HCT116 (cell line): ENCODE data around the gene ST6GALNAC2. TPM values are rescaled to one million over a fixed set of nuclear protein-coding genes. Genes with fewer than 3 reads are reported as not detected.

ENCODE experiments used
- ATAC-seq: fragments of 200-7000 bp; cut with Tn5 transposase; 2 replicates; pipeline ENCODE4 v1.9.1; 2020; ENCODE audit warnings: mild to moderate bottlenecking, moderate library complexity
- BruUV-seq: library from RNA; stranded (reverse); fragments of 400-500 nt; replicated peaks from 2 replicates; lab custom pipeline; 2021; lab: Mats Ljungman, UMichigan
- CTCF ChIA-PET: fragments of 300-600 bp; sonication (Branson Sonifier 250); formaldehyde crosslinking; loops from one replicate; lab custom pipeline; 2021; ENCODE audit warnings: antibody characterized with exemption; lab: Charles Lee
- POLR2A ChIA-PET: fragments of 300-600, 350-600 bp; sonication (Branson Sonifier 250); formaldehyde crosslinking; loops from one replicate; lab custom pipeline; 2021; ENCODE audit warnings: antibody characterized with exemption; lab: Charles Lee
- RAD21 ChIA-PET, 2 experiments: fragments of 300-600 bp; sonication (Branson Sonifier 250); formaldehyde crosslinking; loops; one replicate each; lab custom pipeline; 2023; ENCODE audit warnings: low total read pairs in 2 of 2; ENCODE audit not compliant: uncharacterized antibody in 2 of 2, unreplicated experiment in 2 of 2, low non-redundant PET in 1 of 2; lab: Charles Lee
- DNase-seq: peaks from one replicate; pipeline ENCODE4 v3.0.0-alpha.2; 2010; ENCODE audit warnings: low read depth, low spot score
- H2AFZ ChIP-seq: fragments of 200-600 bp; shearing (Covaris generic), sonication (generic); 2 replicates; pipeline ENCODE4 v1.6.1; 2017; ENCODE audit warnings: low read depth, mixed run types, mixed read lengths, antibody characterized with exemption, low read length; ENCODE audit not compliant: poor library complexity, severe bottlenecking
- H3K27ac ChIP-seq: 2 replicates; pipeline ENCODE4 v1.5.1; 2012; ENCODE audit warnings: low read depth, low read length
- H3K27me3 ChIP-seq: fragments of 200-600 bp; sonication (generic); 2 replicates; pipeline ENCODE4 v1.6.1; 2016; ENCODE audit warnings: mixed run types, low read length, mixed read lengths; ENCODE audit not compliant: insufficient read depth
- H3K36me3 ChIP-seq, 2 experiments: fragments of 200-500 bp in 1 of 2; fragments of 200-600 bp in 1 of 2; sonication (Bioruptor generic) in 1 of 2; sonication (generic) in 1 of 2; 2 replicates each; pipeline versions ENCODE4 v1.5.1 to v1.6.1; 2014 to 2016; ENCODE audit warnings: low read length in 2 of 2, inconsistent platforms in 1 of 2, mixed read lengths in 1 of 2, mixed run types in 1 of 2; ENCODE audit not compliant: insufficient read depth in 2 of 2, control insufficient read depth in 1 of 2
- H3K4me1 ChIP-seq, 2 experiments: fragments of 200-600 bp in 1 of 2; sonication (generic) in 1 of 2; 2 replicates each; pipeline versions ENCODE4 v1.5.1 to v1.6.1; 2012 to 2017; ENCODE audit warnings: low read length in 2 of 2, inconsistent platforms in 1 of 2, mild to moderate bottlenecking in 1 of 2, mixed read lengths in 1 of 2, mixed run types in 1 of 2, moderate library complexity in 1 of 2; ENCODE audit not compliant: insufficient read depth in 2 of 2, control insufficient read depth in 1 of 2
- H3K4me2 ChIP-seq: fragments of 200-600 bp; sonication (generic); 2 replicates; pipeline ENCODE4 v1.6.1; 2017; ENCODE audit warnings: mixed run types, low read length, mixed read lengths
- H3K4me3 ChIP-seq, 2 experiments: fragments of 200-600 bp in 1 of 2; sonication (generic) in 1 of 2; replicated peaks in 1 of 2; 2 replicates each; pipeline ENCODE4 v1.5.1; 2011 to 2016; ENCODE audit warnings: low read length in 2 of 2, control low read depth in 1 of 2, low read depth in 1 of 2, mild to moderate bottlenecking in 1 of 2, mixed read lengths in 1 of 2, mixed run types in 1 of 2
- H3K79me2 ChIP-seq: fragments of 200-600 bp; sonication (generic); 2 replicates; pipeline ENCODE4 v1.6.1; 2017; ENCODE audit warnings: mild to moderate bottlenecking, mixed run types, low read length, moderate library complexity, mixed read lengths; ENCODE audit not compliant: insufficient read depth
- H3K9ac ChIP-seq: fragments of 200-600 bp; sonication (generic); 2 replicates; pipeline ENCODE4 v1.6.1; 2016; ENCODE audit warnings: low read length, mixed read lengths
- H3K9me2 ChIP-seq: fragments of 200-600 bp; sonication (generic), shearing (Covaris generic); 2 replicates; pipeline ENCODE4 v1.6.1; 2017; ENCODE audit warnings: mixed run types, mild to moderate bottlenecking, moderate library complexity; ENCODE audit not compliant: insufficient read depth
- H3K9me3 ChIP-seq, 2 experiments: fragments of 200-500 bp in 1 of 2; fragments of 200-600 bp in 1 of 2; sonication (Bioruptor generic) in 1 of 2; sonication (generic) in 1 of 2; 2 replicates each; pipeline ENCODE4 v1.6.1; 2014 to 2017; ENCODE audit warnings: low read length in 2 of 2, mixed read lengths in 2 of 2, inconsistent platforms in 1 of 2, low read depth in 1 of 2, mild to moderate bottlenecking in 1 of 2, mixed run types in 1 of 2, moderate library complexity in 1 of 2; ENCODE audit not compliant: control insufficient read depth in 1 of 2, insufficient read depth in 1 of 2
- H4K20me1 ChIP-seq: fragments of 200-600 bp; sonication (generic), shearing (Covaris generic); 2 replicates; pipeline ENCODE4 v1.6.1; 2017; ENCODE audit warnings: mixed run types, mild to moderate bottlenecking, moderate library complexity; ENCODE audit not compliant: insufficient read depth
- CEBPB ChIP-seq: IDR thresholded peaks from 2 replicates; pipeline ENCODE4 v1.6.1; 2012; ENCODE audit warnings: low read depth
- EGR1 ChIP-seq: IDR thresholded peaks from 2 replicates; pipeline ENCODE4 v1.6.1; 2012; ENCODE audit warnings: low read depth
- ELF1 ChIP-seq: IDR thresholded peaks from 2 replicates; pipeline ENCODE4 v1.6.1; 2012; ENCODE audit warnings: low read depth, borderline replicate concordance
- EZH2 ChIP-seq: fragments of 200-600 bp; sonication (generic); IDR thresholded peaks from 2 replicates; pipeline ENCODE4 v1.6.1; 2017; ENCODE audit warnings: antibody characterized with exemption, mixed run types
- POLR2A ChIP-seq: IDR thresholded peaks from 2 replicates; pipeline ENCODE4 v1.7.0; 2011; ENCODE audit warnings: borderline replicate concordance; ENCODE audit not compliant: insufficient read depth, insufficient read length; ENCODE audit errors: extremely low read depth
- POLR2AphosphoS5 ChIP-seq: IDR thresholded peaks from 2 replicates; pipeline ENCODE4 v1.6.1; 2011; ENCODE audit warnings: mild to moderate bottlenecking, low read depth, low read length, moderate library complexity
- SIN3A ChIP-seq: IDR thresholded peaks from 2 replicates; pipeline ENCODE4 v1.6.1; 2012; ENCODE audit warnings: low read depth
- YY1 ChIP-seq: IDR thresholded peaks from 2 replicates; pipeline ENCODE4 v1.6.1; 2011; ENCODE audit warnings: low read length, low read depth, moderate library complexity, mild to moderate bottlenecking; ENCODE audit not compliant: insufficient replicate concordance; ENCODE audit errors: extremely low read depth
- ZFX ChIP-seq: fragments of 450-650 bp; IDR thresholded peaks from 2 replicates; pipeline ENCODE4 v1.6.1; 2017
- intact Hi-C: fragments of 100-400 bp; cut with micrococcal nuclease; formaldehyde crosslinking; loops from 2 replicates; pipeline ENCODE4 v1.10.0; 2022
- total RNA-seq: library from RNA; stranded (reverse); gene quantifications from one replicate; pipeline ENCODE4 v1.2.1, GENCODE V29; 2021; ENCODE audit not compliant: unreplicated experiment
- TF ChIP-seq, protein P1 (sequence below), 3 experiments: fragments of 200-600 bp in 1 of 3; sonication (generic) in 1 of 3; IDR thresholded peaks in 2 of 3; conservative IDR thresholded peaks in 1 of 3; 2 replicates each; pipeline ENCODE4 v1.5.1; 2012 to 2017; ENCODE audit warnings: low read depth in 2 of 3, low read length in 2 of 3, antibody characterized with exemption in 1 of 3, borderline replicate concordance in 1 of 3, control low read depth in 1 of 3, mild to moderate bottlenecking in 1 of 3, mixed read lengths in 1 of 3, mixed run types in 1 of 3, moderate library complexity in 1 of 3; ENCODE audit not compliant: insufficient read depth in 1 of 3
- TF ChIP-seq, protein P2 (sequence below): IDR thresholded peaks from 2 replicates; pipeline ENCODE4 v1.6.1; 2012
- TF ChIP-seq, protein P3 (sequence below): IDR thresholded peaks from 2 replicates; pipeline ENCODE4 v1.6.1; 2012; ENCODE audit warnings: low read depth

ST6GALNAC2 gene
- total RNA-seq, 1 experiment from 2014 or later = 14.7 TPM

DNA sequence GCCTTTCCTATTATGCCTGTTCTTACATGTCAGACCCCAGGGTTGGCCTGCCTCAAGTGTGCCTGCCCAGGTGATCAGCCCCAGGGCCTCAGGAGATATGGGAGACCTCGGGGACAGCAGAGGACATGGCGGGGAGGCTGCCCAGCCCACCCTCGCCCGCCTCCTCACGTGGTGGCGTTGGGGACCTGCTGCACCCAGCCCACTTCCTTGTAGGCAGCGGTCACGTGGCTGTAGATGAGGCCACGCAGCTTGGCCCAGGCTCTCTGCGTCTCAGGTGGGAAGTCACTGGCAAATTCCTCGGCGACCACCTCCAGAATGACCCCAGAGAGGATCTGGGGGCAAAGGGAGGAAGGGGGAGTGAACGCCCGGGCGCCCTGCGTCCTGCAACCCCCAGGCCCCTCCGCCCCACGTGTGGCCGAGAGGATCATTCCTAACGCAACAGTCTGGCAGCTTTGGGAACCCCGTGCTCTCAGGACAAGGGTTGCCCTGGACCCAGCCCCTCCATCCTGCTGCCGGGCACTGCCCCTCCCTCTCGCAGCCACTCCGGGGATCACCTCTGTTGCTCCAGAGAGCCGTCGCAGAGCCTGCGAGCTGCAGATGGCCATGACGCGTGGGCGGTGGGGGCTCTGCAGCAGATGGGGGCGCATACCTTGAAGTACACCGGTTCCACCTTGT, 54.7 kb downstream of the ST6GALNAC2 start:
- intact Hi-C loops = no loop called here
- Histone ChIP-seq H3K27me3 (no peaks in the 10 kb centered on the region), H2AFZ (no peak overlapping the region), H3K79me2 (no peaks in the 10 kb centered on the region), H3K27ac (no peak overlapping the region; the same call in 1 of the 2 replicates), H4K20me1 (no peaks in the 10 kb centered on the region), H3K9me3 (no peaks in the 10 kb centered on the region), H3K9me2 (no peaks in the 10 kb centered on the region), H3K4me2 (no peak overlapping the region), H3K4me3 (no peak overlapping the region), H3K4me1 (peaks cover 10 to 21% of the 10 kb centered on the region in 2 experiments; a peak in 3 of 4 replicates), H3K9ac (no peak overlapping the region), H3K36me3 (no peaks in the 10 kb centered on the region)
- RAD21 ChIA-PET = no interaction called here
- POLR2A ChIA-PET = no interaction called here
- CTCF ChIA-PET = no interaction called here
- DNase-seq (no peak), ATAC-seq (no peak)
- TF ChIP-seq ELF1 (no peak), CEBPB (no peak), POLR2AphosphoS5 (no peak), EGR1 (no peak), POLR2A (no peak), SIN3A (no peak), EZH2 (no peak), ZFX (no peak), YY1 (no peak)
- TF ChIP-seq, protein P1, sequence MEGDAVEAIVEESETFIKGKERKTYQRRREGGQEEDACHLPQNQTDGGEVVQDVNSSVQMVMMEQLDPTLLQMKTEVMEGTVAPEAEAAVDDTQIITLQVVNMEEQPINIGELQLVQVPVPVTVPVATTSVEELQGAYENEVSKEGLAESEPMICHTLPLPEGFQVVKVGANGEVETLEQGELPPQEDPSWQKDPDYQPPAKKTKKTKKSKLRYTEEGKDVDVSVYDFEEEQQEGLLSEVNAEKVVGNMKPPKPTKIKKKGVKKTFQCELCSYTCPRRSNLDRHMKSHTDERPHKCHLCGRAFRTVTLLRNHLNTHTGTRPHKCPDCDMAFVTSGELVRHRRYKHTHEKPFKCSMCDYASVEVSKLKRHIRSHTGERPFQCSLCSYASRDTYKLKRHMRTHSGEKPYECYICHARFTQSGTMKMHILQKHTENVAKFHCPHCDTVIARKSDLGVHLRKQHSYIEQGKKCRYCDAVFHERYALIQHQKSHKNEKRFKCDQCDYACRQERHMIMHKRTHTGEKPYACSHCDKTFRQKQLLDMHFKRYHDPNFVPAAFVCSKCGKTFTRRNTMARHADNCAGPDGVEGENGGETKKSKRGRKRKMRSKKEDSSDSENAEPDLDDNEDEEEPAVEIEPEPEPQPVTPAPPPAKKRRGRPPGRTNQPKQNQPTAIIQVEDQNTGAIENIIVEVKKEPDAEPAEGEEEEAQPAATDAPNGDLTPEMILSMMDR (IDR thresholded peaks at IDR 0.05 in 2 of 3, conservative IDR thresholded peaks at IDR 0.05 in 1 of 3; ENCODE audit: borderline replicate concordance in 1 of 3, insufficient read depth in 1 of 3, low read depth in 2 of 3, low read length in 2 of 3) = no peak
- TF ChIP-seq, protein P2, sequence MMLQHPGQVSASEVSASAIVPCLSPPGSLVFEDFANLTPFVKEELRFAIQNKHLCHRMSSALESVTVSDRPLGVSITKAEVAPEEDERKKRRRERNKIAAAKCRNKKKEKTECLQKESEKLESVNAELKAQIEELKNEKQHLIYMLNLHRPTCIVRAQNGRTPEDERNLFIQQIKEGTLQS = no peak
- TF ChIP-seq, protein P3, sequence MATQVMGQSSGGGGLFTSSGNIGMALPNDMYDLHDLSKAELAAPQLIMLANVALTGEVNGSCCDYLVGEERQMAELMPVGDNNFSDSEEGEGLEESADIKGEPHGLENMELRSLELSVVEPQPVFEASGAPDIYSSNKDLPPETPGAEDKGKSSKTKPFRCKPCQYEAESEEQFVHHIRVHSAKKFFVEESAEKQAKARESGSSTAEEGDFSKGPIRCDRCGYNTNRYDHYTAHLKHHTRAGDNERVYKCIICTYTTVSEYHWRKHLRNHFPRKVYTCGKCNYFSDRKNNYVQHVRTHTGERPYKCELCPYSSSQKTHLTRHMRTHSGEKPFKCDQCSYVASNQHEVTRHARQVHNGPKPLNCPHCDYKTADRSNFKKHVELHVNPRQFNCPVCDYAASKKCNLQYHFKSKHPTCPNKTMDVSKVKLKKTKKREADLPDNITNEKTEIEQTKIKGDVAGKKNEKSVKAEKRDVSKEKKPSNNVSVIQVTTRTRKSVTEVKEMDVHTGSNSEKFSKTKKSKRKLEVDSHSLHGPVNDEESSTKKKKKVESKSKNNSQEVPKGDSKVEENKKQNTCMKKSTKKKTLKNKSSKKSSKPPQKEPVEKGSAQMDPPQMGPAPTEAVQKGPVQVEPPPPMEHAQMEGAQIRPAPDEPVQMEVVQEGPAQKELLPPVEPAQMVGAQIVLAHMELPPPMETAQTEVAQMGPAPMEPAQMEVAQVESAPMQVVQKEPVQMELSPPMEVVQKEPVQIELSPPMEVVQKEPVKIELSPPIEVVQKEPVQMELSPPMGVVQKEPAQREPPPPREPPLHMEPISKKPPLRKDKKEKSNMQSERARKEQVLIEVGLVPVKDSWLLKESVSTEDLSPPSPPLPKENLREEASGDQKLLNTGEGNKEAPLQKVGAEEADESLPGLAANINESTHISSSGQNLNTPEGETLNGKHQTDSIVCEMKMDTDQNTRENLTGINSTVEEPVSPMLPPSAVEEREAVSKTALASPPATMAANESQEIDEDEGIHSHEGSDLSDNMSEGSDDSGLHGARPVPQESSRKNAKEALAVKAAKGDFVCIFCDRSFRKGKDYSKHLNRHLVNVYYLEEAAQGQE = no peak
- BruUV-seq = no TSS peak
